Panc1 (cell line): ENCODE results near the gene TMEM267. TPM values are rescaled to one million over a fixed set of nuclear protein-coding genes. Genes with fewer than 3 reads are reported as not detected.
"Not testable (repeated sequence)": the region's sequence is repeated elsewhere in the genome, so short reads cannot be mapped to it uniquely, and the experiment has no call there.

Experiments
- ATAC-seq: fragments of 200-7000 bp; cut with Tn5 transposase; 2 replicates; pipeline ENCODE4 v1.9.1; 2020; ENCODE audit warnings: mild to moderate bottlenecking, moderate library complexity
- BruUV-seq: library from RNA; stranded (reverse); fragments of 400-500 nt; replicated peaks from 2 replicates; lab custom pipeline; 2021; lab: Mats Ljungman, UMichigan
- CTCF ChIA-PET: fragments of 300-600 bp; sonication (Branson Sonifier 250); formaldehyde crosslinking; loops from one replicate; lab custom pipeline; 2022; ENCODE audit warnings: antibody characterized with exemption; lab: Charles Lee
- POLR2A ChIA-PET: fragments of 300-600 bp; sonication (Branson Sonifier 250); formaldehyde crosslinking; loops from one replicate; lab custom pipeline; 2022; ENCODE audit warnings: antibody characterized with exemption; lab: Charles Lee
- DNase-seq: peaks from one replicate; pipeline ENCODE4 v3.0.0-alpha.2; 2010; ENCODE audit warnings: low read depth, low spot score
- H3K27ac ChIP-seq: 2 replicates; pipeline ENCODE4 v1.5.1; 2011; ENCODE audit warnings: mild to moderate bottlenecking, low read length, inconsistent platforms
- H3K27me3 ChIP-seq: fragments of 200-500 bp; sonication (Bioruptor generic); 2 replicates; pipeline ENCODE4 v1.6.0; 2014; ENCODE audit warnings: low read length, inconsistent platforms; ENCODE audit not compliant: control insufficient read depth, insufficient read depth
- H3K36me3 ChIP-seq: fragments of 200-500 bp; sonication (Bioruptor generic); 2 replicates; pipeline ENCODE4 v1.5.1; 2014; ENCODE audit warnings: inconsistent platforms, mild to moderate bottlenecking, low read length, moderate library complexity; ENCODE audit not compliant: control insufficient read depth, insufficient read depth
- H3K4me1 ChIP-seq: 2 replicates; pipeline ENCODE4 v1.5.1; 2011; ENCODE audit warnings: inconsistent platforms, mild to moderate bottlenecking, low read length, moderate library complexity; ENCODE audit not compliant: control insufficient read depth, insufficient read depth
- H3K4me3 ChIP-seq, 2 experiments: 2 replicates each; pipeline ENCODE4 v1.5.1; 2011 to 2012; ENCODE audit warnings: low read depth in 2 of 2, low read length in 2 of 2, mild to moderate bottlenecking in 2 of 2, inconsistent platforms in 1 of 2, moderate library complexity in 1 of 2
- H3K9me3 ChIP-seq: fragments of 200-500 bp; sonication (Bioruptor generic); 2 replicates; pipeline ENCODE4 v1.5.1; 2014; ENCODE audit warnings: low read depth, mild to moderate bottlenecking, inconsistent platforms, low read length, moderate library complexity; ENCODE audit not compliant: control insufficient read depth, insufficient read depth
- CTCF ChIP-seq: fragments of 450-650 bp; IDR thresholded peaks from 2 replicates; pipeline ENCODE4 v1.5.1; 2017; ENCODE audit warnings: mild to moderate bottlenecking
- POLR2AphosphoS5 ChIP-seq: IDR thresholded peaks from 2 replicates; pipeline ENCODE4 v1.6.1; 2012; ENCODE audit warnings: mild to moderate bottlenecking, low read depth, low read length, moderate library complexity
- REST ChIP-seq, 2 experiments: IDR thresholded peaks; 2 replicates each; pipeline ENCODE4 v1.6.1; 2011 to 2012; ENCODE audit warnings: low read depth in 2 of 2, control low read depth in 1 of 2, low read length in 1 of 2, mild to moderate bottlenecking in 1 of 2, moderate library complexity in 1 of 2; ENCODE audit not compliant: insufficient read depth in 1 of 2
- SIN3A ChIP-seq: IDR thresholded peaks from 2 replicates; pipeline ENCODE4 v1.6.1; 2012; ENCODE audit warnings: low read depth, mild to moderate bottlenecking, low read length, moderate library complexity, borderline replicate concordance; ENCODE audit not compliant: insufficient read depth
- TCF7L2 ChIP-seq: IDR thresholded peaks from 2 replicates; pipeline ENCODE4 v1.6.1; 2011; ENCODE audit warnings: mild to moderate bottlenecking, low read depth, low read length, inconsistent platforms
- in situ Hi-C: cut with HindIII; loops from 2 replicates; pipeline ENCODE4 v1.10.0; 2016; ENCODE audit warnings: low sequenced_read_pairs, low pct_unique_long_range_greater_than_20kb
- intact Hi-C: fragments of 100-400 bp; cut with micrococcal nuclease; formaldehyde crosslinking; loops from one replicate; pipeline ENCODE4 v1.10.0; 2022; ENCODE audit not compliant: unreplicated experiment
- total RNA-seq: library from RNA; stranded (reverse); gene quantifications from one replicate; pipeline ENCODE4 v1.2.1, GENCODE V29; 2021; ENCODE audit not compliant: unreplicated experiment

Gene TMEM267
- total RNA-seq, 1 experiment from 2014 or later: 22.0 TPM

- in situ Hi-C loops: no loop called here
These were observed 16.6 kb downstream of the TMEM267 start for GRCh38 chr5:43467100-43467499.

GRCh38 chr5:43465455-43465854, 18.2 kb downstream of the TMEM267 start:
- in situ Hi-C loops, H3K4me3 ChIP-seq, POLR2A ChIA-PET, H3K36me3 ChIP-seq, BruUV-seq, DNase-seq, CTCF ChIA-PET, H3K27ac ChIP-seq, H3K27me3 ChIP-seq, H3K4me1 ChIP-seq, intact Hi-C loops, ATAC-seq: not testable (repeated sequence)
- peaks cover 29% of the 10 kb centered on the region; the same call in 1 of the 2 replicates for H3K9me3 ChIP-seq

More at GRCh38 chr5:43467100-43467499, 16.6 kb downstream of the TMEM267 start:
- no peak overlapping the region for H3K4me3 ChIP-seq
- intact Hi-C loops: no loop called here
- DNase-seq (no peak), ATAC-seq (no peak)
- TF ChIP-seq SIN3A: no peak
- no peak for TF ChIP-seq CTCF
- TF ChIP-seq POLR2AphosphoS5: no peak
- TF ChIP-seq TCF7L2: no peak
- no peak for TF ChIP-seq REST (IDR thresholded peaks at IDR 0.05; ENCODE audit: insufficient read depth in 1 of 2, low read depth in 2 of 2, low read length in 1 of 2)
- ChIA-PET POLR2A (no interaction called here), CTCF (no interaction called here)
- H3K36me3 ChIP-seq: no peaks in the 10 kb centered on the region
- H3K27me3 ChIP-seq: no peaks in the 10 kb centered on the region
- H3K27ac ChIP-seq: no peak overlapping the region
- no TSS peak for BruUV-seq
- H3K9me3 ChIP-seq: peaks cover 20% of the 10 kb centered on the region; the same call in 1 of the 2 replicates
- no peaks in the 10 kb centered on the region for H3K4me1 ChIP-seq

GRCh38 chr5:43461066-43461465, 22.6 kb downstream of the TMEM267 start:
- DNase-seq (no peak), ATAC-seq (no peak)
- in situ Hi-C loops (no loop called here), intact Hi-C loops (no loop called here)
- peaks cover 31% of the 10 kb centered on the region for H3K9me3 ChIP-seq
- no peaks in the 10 kb centered on the region for H3K4me1 ChIP-seq
- ChIA-PET CTCF (no interaction called here), POLR2A (no interaction called here)
- TF ChIP-seq TCF7L2 (no peak), REST (IDR thresholded peaks at IDR 0.05; ENCODE audit: insufficient read depth in 1 of 2, low read depth in 2 of 2, low read length in 1 of 2) (no peak), CTCF (no peak), POLR2AphosphoS5 (no peak), SIN3A (no peak)
- no peak overlapping the region for H3K4me3 ChIP-seq
- BruUV-seq: no TSS peak
- H3K27me3 ChIP-seq: no peaks in the 10 kb centered on the region
- H3K36me3 ChIP-seq: no peaks in the 10 kb centered on the region
- H3K27ac ChIP-seq: no peak overlapping the region
